Heart left ventricle (tissue), 13 donors: ENCODE measurements around the gene DUS4L.

Experiments
- CTCF ChIP-seq, 12 donors: fragments of 200-600 bp; sonication (generic) in 4 of 12; IDR thresholded peaks; one replicate each; pipeline versions ENCODE4 v1.5.0 to v1.8.0; 2018 to 2022; ENCODE audit warnings: antibody characterized with exemption in 12 of 12, mild to moderate bottlenecking in 5 of 12
- POLR2A ChIP-seq, 2 donors: fragments of 450-650 bp; IDR thresholded peaks; one replicate each; pipeline ENCODE4 v1.6.1; 2017; ENCODE audit warnings: antibody characterized with exemption in 2 of 2, mild to moderate bottlenecking in 2 of 2, moderate library complexity in 2 of 2
- donor health status: ischemic (EF 13 %, LVEDD 7.1; RV severe dilation, severe dysfunction).
- donor health status: DM: no; HTN: yes; CAD: no.
- donor health status: DM: no; HTN: no; CAD: no.
- donor health status: ischemic (EF 25% LVEDD 6.9; RV normal size, moderate dysfunction).
- donor health status: ischemic (EF 25% LVEDD 5.7; RV mildly dilated, moderate dysfunction).
- donor health status: ischemic (EF 35%, LVEDD 5.7; RV mildly dilated, moderate dysfunction).
- donor health status: nonischemic (EF 11% LVEDD 7.7; RV severe dilation, severe dysfunction).
- donor health status: DM: yes; HTN: yes; CAD: no.
- donor health status: PGD.
- donor health status: ischemic (EF 29% LVEDD 5.4; RV normal size, mild dysfunction).
- donor health status: nonischemic (EF 23%, LVEDD 6.1; RV moderate dilation, normal function).

- no peak for TF ChIP-seq CTCF (IDR thresholded peaks at IDR 0.05)
- no peak for TF ChIP-seq POLR2A (IDR thresholded peaks at IDR 0.05)
These were observed 28.7 kb downstream of the DUS4L start for GRCh38 chr7:107592361-107593024.
